ENCODE results near the gene ZSCAN22.

DNA sequence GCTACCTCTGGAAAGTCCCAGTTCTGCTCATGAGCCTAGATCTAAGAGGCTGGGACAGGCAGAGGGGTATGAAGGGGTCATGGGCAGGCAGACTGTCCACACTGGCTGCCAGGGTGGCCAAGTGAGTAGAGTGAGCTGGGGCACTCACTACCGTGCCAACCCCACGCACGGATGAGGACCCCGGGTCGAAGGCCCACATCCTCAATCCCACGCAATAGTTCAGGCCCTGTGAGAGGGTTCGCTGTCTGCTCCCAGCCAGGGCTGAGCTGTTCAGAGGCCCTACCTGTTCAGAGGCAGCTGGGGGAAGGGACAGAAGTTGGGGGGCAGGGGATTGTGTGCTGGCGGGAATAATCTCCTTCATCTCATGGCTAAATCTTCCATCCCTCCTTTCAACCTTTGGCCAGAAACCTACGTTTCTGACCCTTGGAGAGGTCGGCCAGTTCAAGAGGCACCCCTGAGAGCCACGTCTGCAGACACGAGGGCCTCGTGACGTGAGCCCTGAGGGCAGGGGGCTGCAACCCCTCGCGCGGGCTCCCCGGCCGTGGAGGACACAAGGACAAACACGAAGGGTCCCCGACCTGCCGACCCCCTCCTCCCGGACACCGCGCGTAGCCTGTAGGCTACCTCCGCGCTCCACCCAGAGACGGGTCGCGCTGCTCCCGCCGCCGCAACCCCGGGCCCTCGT is 59.2 kb downstream of the ZSCAN22 start:
- TF ChIP-seq, protein P1, sequence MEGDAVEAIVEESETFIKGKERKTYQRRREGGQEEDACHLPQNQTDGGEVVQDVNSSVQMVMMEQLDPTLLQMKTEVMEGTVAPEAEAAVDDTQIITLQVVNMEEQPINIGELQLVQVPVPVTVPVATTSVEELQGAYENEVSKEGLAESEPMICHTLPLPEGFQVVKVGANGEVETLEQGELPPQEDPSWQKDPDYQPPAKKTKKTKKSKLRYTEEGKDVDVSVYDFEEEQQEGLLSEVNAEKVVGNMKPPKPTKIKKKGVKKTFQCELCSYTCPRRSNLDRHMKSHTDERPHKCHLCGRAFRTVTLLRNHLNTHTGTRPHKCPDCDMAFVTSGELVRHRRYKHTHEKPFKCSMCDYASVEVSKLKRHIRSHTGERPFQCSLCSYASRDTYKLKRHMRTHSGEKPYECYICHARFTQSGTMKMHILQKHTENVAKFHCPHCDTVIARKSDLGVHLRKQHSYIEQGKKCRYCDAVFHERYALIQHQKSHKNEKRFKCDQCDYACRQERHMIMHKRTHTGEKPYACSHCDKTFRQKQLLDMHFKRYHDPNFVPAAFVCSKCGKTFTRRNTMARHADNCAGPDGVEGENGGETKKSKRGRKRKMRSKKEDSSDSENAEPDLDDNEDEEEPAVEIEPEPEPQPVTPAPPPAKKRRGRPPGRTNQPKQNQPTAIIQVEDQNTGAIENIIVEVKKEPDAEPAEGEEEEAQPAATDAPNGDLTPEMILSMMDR (conservative IDR thresholded peaks at IDR 0.05; ENCODE audit: low read depth, low read length), result no peak
- TF ChIP-seq EZH2 (IDR thresholded peaks at IDR 0.05; ENCODE audit: borderline replicate concordance, low read depth, low read length, poor library complexity, severe bottlenecking), result no peak

Measured in A673 (cell line).